ENCODE measurements around the gene MRPS18B. TPM values are rescaled to one million over a fixed set of nuclear protein-coding genes. Genes with fewer than 3 reads are reported as not detected.

Gene MRPS18B
- total and polyA plus RNA-seq, 2 of the 13 experiments (the other 11 are each of a cell fraction or from before 2014, with no cell fraction given): 125 to 131 TPM

DNA sequence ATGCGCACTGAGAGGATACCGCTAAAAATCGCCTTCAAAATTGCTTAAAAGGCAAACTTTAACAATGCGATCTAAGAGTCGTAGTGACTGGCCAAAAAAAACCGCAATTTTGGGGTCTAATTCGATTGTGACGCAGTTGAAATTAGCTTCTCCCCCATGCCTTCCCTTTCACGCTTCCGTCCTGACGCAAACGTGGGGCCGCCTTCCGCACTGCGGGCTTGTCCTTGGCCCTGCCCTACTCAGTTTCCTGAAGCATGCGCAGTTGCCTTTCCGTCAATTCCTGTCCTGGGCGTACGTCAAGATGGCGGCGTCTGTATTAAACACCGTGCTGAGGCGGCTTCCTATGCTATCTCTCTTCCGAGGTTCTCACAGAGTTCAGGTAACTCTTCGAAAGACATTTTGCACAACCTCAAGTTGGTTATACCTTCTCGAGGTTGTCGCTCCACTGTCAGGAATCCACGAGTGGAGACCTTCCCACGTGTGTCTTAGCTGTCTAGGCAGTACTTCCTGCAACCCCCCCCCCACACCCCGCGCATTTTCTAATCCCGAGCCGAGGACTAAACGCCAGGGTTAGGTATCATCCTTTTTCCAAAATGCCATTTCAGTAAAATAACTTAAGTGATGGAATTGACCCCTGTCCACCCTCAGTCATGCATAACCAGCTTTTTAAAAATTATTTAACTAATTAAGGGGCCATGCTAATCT lies at the start of gene MRPS18B (continued):
- TF ChIP-seq, protein P1, sequence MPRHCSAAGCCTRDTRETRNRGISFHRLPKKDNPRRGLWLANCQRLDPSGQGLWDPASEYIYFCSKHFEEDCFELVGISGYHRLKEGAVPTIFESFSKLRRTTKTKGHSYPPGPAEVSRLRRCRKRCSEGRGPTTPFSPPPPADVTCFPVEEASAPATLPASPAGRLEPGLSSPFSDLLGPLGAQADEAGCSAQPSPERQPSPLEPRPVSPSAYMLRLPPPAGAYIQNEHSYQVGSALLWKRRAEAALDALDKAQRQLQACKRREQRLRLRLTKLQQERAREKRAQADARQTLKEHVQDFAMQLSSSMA (CRISPR knock-in tag; IDR thresholded peaks at IDR 0.05): peak; percentile 93; the same call in 1 of the 2 replicates
- TF ChIP-seq SP140L (CRISPR knock-in tag; IDR thresholded peaks at IDR 0.05; ENCODE audit: borderline replicate concordance): no peak; the same call in 1 of the 2 replicates
- peak; percentile 87; the same call in 1 of the 2 replicates for TF ChIP-seq SNAPC5 (CRISPR knock-in tag; IDR thresholded peaks at IDR 0.05; ENCODE audit: borderline replicate concordance)
- TF ChIP-seq, protein P2, sequence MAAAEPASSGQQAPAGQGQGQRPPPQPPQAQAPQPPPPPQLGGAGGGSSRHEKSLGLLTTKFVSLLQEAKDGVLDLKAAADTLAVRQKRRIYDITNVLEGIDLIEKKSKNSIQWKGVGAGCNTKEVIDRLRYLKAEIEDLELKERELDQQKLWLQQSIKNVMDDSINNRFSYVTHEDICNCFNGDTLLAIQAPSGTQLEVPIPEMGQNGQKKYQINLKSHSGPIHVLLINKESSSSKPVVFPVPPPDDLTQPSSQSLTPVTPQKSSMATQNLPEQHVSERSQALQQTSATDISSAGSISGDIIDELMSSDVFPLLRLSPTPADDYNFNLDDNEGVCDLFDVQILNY (CRISPR knock-in tag; conservative IDR thresholded peaks at IDR 0.05): no peak
- no peak for TF ChIP-seq ZNF775 (CRISPR knock-in tag; IDR thresholded peaks at IDR 0.05; ENCODE audit: borderline replicate concordance)
- TF ChIP-seq CREB1 (IDR thresholded peaks at IDR 0.05): peak; percentile 70
- peak; percentile 86 for TF ChIP-seq CREB1 (CRISPR knock-in tag; IDR thresholded peaks at IDR 0.05)
- TF ChIP-seq, protein P3, sequence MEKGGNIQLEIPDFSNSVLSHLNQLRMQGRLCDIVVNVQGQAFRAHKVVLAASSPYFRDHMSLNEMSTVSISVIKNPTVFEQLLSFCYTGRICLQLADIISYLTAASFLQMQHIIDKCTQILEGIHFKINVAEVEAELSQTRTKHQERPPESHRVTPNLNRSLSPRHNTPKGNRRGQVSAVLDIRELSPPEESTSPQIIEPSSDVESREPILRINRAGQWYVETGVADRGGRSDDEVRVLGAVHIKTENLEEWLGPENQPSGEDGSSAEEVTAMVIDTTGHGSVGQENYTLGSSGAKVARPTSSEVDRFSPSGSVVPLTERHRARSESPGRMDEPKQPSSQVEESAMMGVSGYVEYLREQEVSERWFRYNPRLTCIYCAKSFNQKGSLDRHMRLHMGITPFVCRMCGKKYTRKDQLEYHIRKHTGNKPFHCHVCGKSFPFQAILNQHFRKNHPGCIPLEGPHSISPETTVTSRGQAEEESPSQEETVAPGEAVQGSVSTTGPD (CRISPR knock-in tag; IDR thresholded peaks at IDR 0.05): no peak
- no peak; the same call in 1 of the 2 replicates for TF ChIP-seq ZNF34 (CRISPR knock-in tag; IDR thresholded peaks at IDR 0.05; ENCODE audit: borderline replicate concordance)
- no peak for TF ChIP-seq PHF5A (CRISPR knock-in tag; IDR thresholded peaks at IDR 0.05; ENCODE audit: low read depth, unreplicated experiment)
- 0 out of 2 replicates have a peak, but pooled peaks have one; percentile 15 for TF ChIP-seq ZNF784 (CRISPR knock-in tag; IDR thresholded peaks at IDR 0.05; ENCODE audit: borderline replicate concordance)
- TF ChIP-seq, protein P4, sequence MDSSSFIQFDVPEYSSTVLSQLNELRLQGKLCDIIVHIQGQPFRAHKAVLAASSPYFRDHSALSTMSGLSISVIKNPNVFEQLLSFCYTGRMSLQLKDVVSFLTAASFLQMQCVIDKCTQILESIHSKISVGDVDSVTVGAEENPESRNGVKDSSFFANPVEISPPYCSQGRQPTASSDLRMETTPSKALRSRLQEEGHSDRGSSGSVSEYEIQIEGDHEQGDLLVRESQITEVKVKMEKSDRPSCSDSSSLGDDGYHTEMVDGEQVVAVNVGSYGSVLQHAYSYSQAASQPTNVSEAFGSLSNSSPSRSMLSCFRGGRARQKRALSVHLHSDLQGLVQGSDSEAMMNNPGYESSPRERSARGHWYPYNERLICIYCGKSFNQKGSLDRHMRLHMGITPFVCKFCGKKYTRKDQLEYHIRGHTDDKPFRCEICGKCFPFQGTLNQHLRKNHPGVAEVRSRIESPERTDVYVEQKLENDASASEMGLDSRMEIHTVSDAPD (CRISPR knock-in tag; IDR thresholded peaks at IDR 0.05): no peak
- TF ChIP-seq STAT6 (CRISPR knock-in tag; IDR thresholded peaks at IDR 0.05; ENCODE audit: borderline replicate concordance): peak; percentile 20; the same call in 1 of the 2 replicates
- TF ChIP-seq KAT8 (CRISPR knock-in tag; IDR thresholded peaks at IDR 0.05): peak; percentile 88
- TF ChIP-seq GMEB2 (CRISPR knock-in tag; IDR thresholded peaks at IDR 0.05; ENCODE audit: low read depth): peak; percentile 80
- TF ChIP-seq, protein P5, sequence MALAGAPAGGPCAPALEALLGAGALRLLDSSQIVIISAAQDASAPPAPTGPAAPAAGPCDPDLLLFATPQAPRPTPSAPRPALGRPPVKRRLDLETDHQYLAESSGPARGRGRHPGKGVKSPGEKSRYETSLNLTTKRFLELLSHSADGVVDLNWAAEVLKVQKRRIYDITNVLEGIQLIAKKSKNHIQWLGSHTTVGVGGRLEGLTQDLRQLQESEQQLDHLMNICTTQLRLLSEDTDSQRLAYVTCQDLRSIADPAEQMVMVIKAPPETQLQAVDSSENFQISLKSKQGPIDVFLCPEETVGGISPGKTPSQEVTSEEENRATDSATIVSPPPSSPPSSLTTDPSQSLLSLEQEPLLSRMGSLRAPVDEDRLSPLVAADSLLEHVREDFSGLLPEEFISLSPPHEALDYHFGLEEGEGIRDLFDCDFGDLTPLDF (CRISPR knock-in tag; IDR thresholded peaks at IDR 0.05): no peak; the same call in 1 of the 2 replicates

Data from HepG2 (cell line).